ENCODE data around the gene BCAS3. TPM values are rescaled to one million over a fixed set of nuclear protein-coding genes. Genes with fewer than 3 reads are reported as not detected.

Gene BCAS3
- total RNA-seq, 2 donors from 2014 or later = 44.1 to 71.5 TPM

DNA sequence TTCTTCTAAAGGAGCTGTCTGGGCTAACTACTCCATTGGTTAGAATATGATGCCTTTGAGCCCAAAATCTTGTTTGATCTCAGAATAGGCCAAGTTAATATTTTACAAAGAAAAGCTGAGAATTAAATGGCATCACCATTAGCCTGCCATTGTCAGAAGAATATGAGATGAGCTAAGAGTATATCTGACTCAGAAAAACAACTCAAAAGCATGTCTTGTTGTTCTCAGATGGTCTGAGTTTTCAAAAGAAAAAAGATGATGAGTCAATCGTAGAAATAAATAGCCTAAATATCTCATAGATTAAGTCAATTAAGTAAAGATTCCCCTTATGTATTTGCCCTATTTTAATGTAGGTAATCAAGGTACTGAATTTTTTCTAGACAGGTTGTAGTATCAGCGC is 524.9 kb downstream of the BCAS3 start:
- 94 to 97% methylated on average over 2 of the region's 2 CpGs for WGBS, 2 donors
- Histone ChIP-seq H3K9me3 (no peaks in the 10 kb centered on the region), H3K27me3 (no peaks in the 10 kb centered on the region), H3K27ac (no peak overlapping the region), H3K4me3 (no peak overlapping the region), H3K4me1 (peaks cover 10% of the 10 kb centered on the region), H3K36me3 (replicated peaks in 1 of 2; ENCODE audit: insufficient read depth in 1 of 2, low read depth in 2 of 2) (no peaks in the 10 kb centered on the region)
- intact Hi-C loops (cut with DNase I) = no loop called here
- no peak for DNase-seq
- TF ChIP-seq, protein P1, sequence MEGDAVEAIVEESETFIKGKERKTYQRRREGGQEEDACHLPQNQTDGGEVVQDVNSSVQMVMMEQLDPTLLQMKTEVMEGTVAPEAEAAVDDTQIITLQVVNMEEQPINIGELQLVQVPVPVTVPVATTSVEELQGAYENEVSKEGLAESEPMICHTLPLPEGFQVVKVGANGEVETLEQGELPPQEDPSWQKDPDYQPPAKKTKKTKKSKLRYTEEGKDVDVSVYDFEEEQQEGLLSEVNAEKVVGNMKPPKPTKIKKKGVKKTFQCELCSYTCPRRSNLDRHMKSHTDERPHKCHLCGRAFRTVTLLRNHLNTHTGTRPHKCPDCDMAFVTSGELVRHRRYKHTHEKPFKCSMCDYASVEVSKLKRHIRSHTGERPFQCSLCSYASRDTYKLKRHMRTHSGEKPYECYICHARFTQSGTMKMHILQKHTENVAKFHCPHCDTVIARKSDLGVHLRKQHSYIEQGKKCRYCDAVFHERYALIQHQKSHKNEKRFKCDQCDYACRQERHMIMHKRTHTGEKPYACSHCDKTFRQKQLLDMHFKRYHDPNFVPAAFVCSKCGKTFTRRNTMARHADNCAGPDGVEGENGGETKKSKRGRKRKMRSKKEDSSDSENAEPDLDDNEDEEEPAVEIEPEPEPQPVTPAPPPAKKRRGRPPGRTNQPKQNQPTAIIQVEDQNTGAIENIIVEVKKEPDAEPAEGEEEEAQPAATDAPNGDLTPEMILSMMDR (IDR thresholded peaks at IDR 0.05) = no peak
- TF ChIP-seq POLR2A (IDR thresholded peaks at IDR 0.05) = no peak
- no peak for ATAC-seq

DNA sequence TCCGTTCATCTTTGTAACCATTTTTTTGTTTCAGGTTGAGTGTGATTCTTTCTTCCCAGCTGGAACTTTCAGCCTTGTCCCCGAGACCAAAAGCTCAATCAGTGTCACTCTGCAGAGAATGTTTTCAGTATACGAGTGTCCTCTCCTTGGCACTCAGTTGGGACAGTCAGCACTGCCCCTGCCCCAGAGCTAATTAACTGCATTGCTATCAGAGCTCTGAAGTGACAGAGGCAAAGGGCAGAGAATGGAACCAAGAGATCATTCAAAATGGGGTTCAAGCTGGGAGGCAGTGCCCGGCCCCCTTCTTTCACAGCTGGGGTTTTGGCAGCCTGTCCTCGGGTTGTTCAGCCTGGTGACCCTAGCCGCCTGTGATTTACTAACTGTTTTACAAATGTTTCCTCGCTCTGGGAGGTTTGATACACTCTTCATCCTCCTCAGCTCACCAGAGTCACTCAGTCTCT is 526.0 kb downstream of the BCAS3 start:
- Histone ChIP-seq H3K9me3 (no peaks in the 10 kb centered on the region), H3K27me3 (no peaks in the 10 kb centered on the region), H3K27ac (no peak overlapping the region), H3K4me3 (no peak overlapping the region), H3K36me3 (replicated peaks in 1 of 2; ENCODE audit: insufficient read depth in 1 of 2, low read depth in 2 of 2) (no peaks in the 10 kb centered on the region), H3K4me1 (peaks cover 13% of the 10 kb centered on the region)
- no peak for DNase-seq
- TF ChIP-seq, protein P1 (IDR thresholded peaks at IDR 0.05) = no peak
- no peak for TF ChIP-seq POLR2A (IDR thresholded peaks at IDR 0.05)
- intact Hi-C loops (cut with DNase I) = no loop called here
- 72 to 88% methylated on average over 6 to 7 of the region's 7 CpGs for WGBS, 2 donors
- ATAC-seq = no peak

DNA sequence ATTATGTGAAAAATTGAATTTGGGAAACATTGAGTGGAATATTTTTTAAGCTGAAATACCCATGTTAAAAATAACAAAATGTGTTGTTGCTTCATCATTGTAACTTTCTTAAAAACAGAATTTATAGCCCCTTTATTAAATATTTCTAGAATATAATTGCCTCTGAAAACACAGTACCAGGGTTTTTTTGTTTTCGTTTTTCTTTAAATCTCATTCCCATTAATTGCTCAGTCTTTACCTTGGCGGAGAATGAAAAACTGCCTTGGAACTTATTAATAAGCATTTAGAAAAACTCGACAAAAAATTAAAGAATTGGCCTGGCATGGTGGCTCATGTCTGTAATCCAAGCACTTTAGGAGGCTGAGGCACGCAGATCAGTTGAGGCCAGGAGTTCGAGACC is 526.8 kb downstream of the BCAS3 start:
- H3K4me1 ChIP-seq = peaks cover 21% of the 10 kb centered on the region
- no peaks in the 10 kb centered on the region for H3K9me3 ChIP-seq
- no peaks in the 10 kb centered on the region for H3K36me3 ChIP-seq (replicated peaks in 1 of 2; ENCODE audit: insufficient read depth in 1 of 2, low read depth in 2 of 2)
- intact Hi-C loops (cut with DNase I) = no loop called here
- WGBS, 2 donors = 89 to 91% methylated on average over 5 of the region's 5 CpGs
- no peaks in the 10 kb centered on the region for H3K27me3 ChIP-seq
- DNase-seq = no peak
- H3K27ac ChIP-seq = no peak overlapping the region
- TF ChIP-seq, protein P1 (IDR thresholded peaks at IDR 0.05) = no peak
- TF ChIP-seq POLR2A (IDR thresholded peaks at IDR 0.05) = no peak
- ATAC-seq = no peak
- H3K4me3 ChIP-seq = no peak overlapping the region

DNA sequence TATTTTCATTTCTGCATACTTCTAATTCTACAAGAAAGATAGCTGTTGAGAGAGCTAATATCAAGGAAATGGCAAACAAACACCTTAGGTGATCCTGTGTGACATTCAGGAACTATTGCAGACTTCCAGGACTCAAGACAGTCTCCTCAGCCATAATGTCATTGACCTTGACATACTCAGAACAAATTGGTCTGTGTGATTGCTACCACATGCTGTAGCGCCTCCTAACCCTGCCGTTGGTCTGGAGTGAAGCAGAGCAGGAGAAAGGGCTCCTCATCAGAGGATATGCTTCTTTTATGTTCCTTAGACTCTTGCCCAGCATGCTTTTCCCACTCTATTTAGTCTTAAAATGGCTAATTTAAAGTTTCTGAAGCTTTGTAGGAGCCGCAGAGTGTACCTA is 527.8 kb downstream of the BCAS3 start:
- 70 to 84% methylated on average over 3 of the region's 3 CpGs for WGBS, 2 donors
- Histone ChIP-seq H3K9me3 (no peaks in the 10 kb centered on the region), H3K4me3 (no peak overlapping the region), H3K4me1 (peaks cover 12% of the 10 kb centered on the region), H3K27ac (no peak overlapping the region), H3K36me3 (replicated peaks in 1 of 2; ENCODE audit: insufficient read depth in 1 of 2, low read depth in 2 of 2) (no peaks in the 10 kb centered on the region), H3K27me3 (no peaks in the 10 kb centered on the region)
- ATAC-seq (no peak), DNase-seq (no peak)
- TF ChIP-seq, protein P1 (IDR thresholded peaks at IDR 0.05) = no peak
- TF ChIP-seq POLR2A (IDR thresholded peaks at IDR 0.05) = no peak
- intact Hi-C loops (cut with DNase I) = no loop called here

DNA sequence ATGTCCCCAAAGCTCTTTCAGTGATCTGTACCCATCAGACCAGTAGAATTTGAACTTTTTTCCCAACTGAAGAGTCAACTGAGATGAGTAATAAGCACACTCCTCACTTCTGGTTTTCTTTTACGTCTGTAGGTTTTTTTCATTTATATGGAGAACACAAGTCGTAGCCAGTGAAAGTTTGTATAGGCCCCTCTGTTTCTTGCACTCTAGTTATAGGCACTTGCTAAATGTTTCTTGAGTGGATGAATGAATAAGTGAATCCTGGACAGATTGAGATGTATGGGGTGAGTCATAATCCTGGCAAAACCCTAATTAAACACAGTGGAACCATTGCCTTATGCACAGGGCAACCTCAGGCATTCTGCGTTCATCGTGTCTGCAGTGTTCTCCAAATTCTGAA is 528.3 kb downstream of the BCAS3 start:
- no peaks in the 10 kb centered on the region for H3K27me3 ChIP-seq
- H3K36me3 ChIP-seq (replicated peaks in 1 of 2; ENCODE audit: insufficient read depth in 1 of 2, low read depth in 2 of 2) = no peaks in the 10 kb centered on the region
- peaks cover 11% of the 10 kb centered on the region for H3K4me1 ChIP-seq
- no peak for TF ChIP-seq POLR2A (IDR thresholded peaks at IDR 0.05)
- TF ChIP-seq, protein P1 (IDR thresholded peaks at IDR 0.05) = no peak
- intact Hi-C loops (cut with DNase I) = no loop called here
- no peak for ATAC-seq
- DNase-seq = no peak
- H3K9me3 ChIP-seq = no peaks in the 10 kb centered on the region
- no peak overlapping the region for H3K4me3 ChIP-seq
- 93% methylated on average over 4 of the region's 4 CpGs for WGBS, 2 donors
- H3K27ac ChIP-seq = no peak overlapping the region

All from body of pancreas (tissue), 4 donors.